BLaER1 treated with 17β-estradiol and CSF1 and Interleukin-3, amounts not matched to agents 10 nM and 100 nM (cell line): Measurements from ENCODE around the gene ANKRD23.

Source experiments
- H3K27ac ChIP-seq, 11 experiments: shearing (Covaris generic); formaldehyde crosslinking; 2 replicates each; pipeline ENCODE4 v1.8.1; 2022
- H3K27me3 ChIP-seq, 11 experiments: shearing (Covaris generic); formaldehyde crosslinking; 2 replicates each; pipeline ENCODE4 v1.8.1; 2022
- H3K36me3 ChIP-seq, 11 experiments: shearing (Covaris generic); formaldehyde crosslinking; 2 replicates each; pipeline ENCODE4 v1.8.1; 2022
- H3K4me1 ChIP-seq, 10 experiments: shearing (Covaris generic); formaldehyde crosslinking; 2 replicates each; pipeline ENCODE4 v1.8.1; 2022
- H3K4me2 ChIP-seq, 11 experiments: shearing (Covaris generic); formaldehyde crosslinking; 2 replicates each; pipeline ENCODE4 v1.8.1; 2022
- H3K4me3 ChIP-seq, 10 experiments: shearing (Covaris generic); formaldehyde crosslinking; 2 replicates each; pipeline ENCODE4 v1.8.1; 2022
- H3K9ac ChIP-seq, 11 experiments: shearing (Covaris generic); formaldehyde crosslinking; 2 replicates each; pipeline ENCODE4 v1.8.1; 2022
- H3K9me3 ChIP-seq, 11 experiments: shearing (Covaris generic); formaldehyde crosslinking; replicated peaks in 1 of 11; 2 replicates each; pipeline ENCODE4 v1.8.1; 2022
- H4K20me1 ChIP-seq, 11 experiments: shearing (Covaris generic); formaldehyde crosslinking; 2 replicates each; pipeline ENCODE4 v1.8.1; 2022
- Cebpa-rat ChIP-seq, 11 experiments: shearing (Covaris generic); IDR thresholded peaks; 2 replicates each; pipeline ENCODE4 v1.8.1; 2022

Gene ANKRD23

DNA sequence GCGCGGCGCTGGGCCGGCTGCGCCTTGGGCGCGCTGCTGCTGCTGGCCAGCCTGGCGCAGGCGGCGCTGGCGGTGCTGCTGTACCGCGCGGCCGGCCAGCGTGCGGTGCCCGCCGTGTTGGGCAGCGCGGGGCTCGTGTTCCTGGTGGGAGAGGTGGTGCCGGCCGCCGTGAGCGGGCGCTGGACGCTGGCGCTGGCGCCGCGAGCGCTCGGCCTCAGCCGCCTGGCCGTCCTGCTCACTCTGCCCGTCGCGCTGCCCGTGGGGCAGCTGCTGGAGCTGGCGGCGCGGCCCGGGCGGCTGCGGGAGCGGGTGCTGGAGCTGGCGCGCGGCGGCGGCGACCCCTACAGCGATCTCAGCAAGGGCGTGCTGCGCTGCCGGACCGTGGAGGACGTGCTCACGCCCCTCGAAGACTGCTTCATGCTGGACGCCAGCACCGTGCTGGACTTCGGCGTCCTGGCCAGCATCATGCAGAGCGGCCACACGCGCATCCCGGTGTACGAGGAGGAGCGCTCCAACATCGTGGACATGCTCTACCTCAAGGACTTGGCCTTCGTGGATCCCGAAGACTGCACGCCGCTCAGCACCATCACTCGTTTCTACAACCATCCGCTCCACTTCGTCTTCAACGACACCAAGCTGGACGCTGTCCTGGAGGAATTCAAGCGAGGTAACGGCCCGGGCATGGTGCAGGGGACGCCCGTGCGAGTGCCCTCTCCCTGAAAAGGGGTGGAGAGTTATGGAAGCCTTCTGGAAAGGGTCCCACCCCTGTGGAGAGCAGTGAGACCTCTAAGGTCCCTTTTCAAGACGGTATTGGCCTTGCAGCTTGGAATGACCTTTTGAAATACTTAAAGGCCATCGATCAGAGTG, 26.8 kb downstream of the ANKRD23 start:
- Histone ChIP-seq H3K4me3 (peak overlapping the region; percentile 72 to 86 (median 80)), H3K4me2 (peak overlapping the region; percentile 97 to 100 (median 100)), H3K27me3 (peaks cover 0 to 4% (median 0%) of the 10 kb centered on the region in 11 experiments; a peak in 3 of 22 replicates), H3K9ac (peak overlapping the region; percentile 76 to 85 (median 82)), H3K36me3 (peaks cover 0 to 23% (median 9%) of the 10 kb centered on the region in 11 experiments; a peak in 5 of 22 replicates), H3K4me1 (peaks cover 24 to 64% (median 56%) of the 10 kb centered on the region in 10 experiments), H3K9me3 (no peaks in the 10 kb centered on the region), H4K20me1 (peaks cover 46 to 56% (median 51%) of the 10 kb centered on the region in 11 experiments; a peak in 20 of 22 replicates), H3K27ac (peak overlapping the region in 9 of 11 experiments; percentile 65 to 83 (median 74); a peak in 18 of 22 replicates)
- no peak for TF ChIP-seq Cebpa-rat (IDR thresholded peaks at IDR 0.05)

DNA sequence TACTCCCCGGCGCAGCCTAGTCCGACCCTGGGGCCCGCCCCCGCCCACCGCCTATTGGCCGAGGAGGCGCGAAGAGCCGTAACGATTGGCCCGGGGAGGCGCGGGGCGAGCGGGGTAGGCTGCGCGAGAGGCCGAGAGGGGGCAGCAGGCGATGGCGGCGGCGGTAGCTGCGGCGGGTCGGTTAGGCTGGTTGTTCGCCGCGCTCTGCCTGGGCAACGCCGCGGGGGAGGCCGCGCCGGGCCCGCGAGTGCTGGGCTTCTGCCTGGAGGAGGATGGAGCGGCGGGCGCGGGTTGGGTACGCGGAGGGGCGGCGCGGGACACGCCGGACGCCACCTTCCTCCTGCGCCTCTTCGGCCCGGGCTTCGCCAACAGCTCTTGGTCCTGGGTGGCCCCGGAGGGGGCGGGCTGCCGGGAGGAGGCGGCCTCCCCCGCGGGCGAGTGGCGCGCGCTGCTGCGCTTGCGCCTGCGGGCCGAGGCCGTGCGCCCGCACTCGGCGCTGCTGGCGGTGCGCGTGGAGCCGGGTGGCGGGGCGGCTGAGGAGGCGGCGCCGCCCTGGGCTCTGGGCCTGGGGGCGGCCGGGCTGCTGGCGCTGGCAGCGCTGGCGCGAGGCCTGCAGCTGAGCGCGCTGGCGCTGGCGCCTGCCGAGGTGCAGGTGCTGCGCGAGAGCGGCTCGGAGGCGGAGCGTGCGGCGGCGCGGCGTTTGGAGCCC, 27.5 kb downstream of the ANKRD23 start, which contains the start of gene CNNM3:
TSS of gene CNNM3 (plus strand) at position 142 of the 709 bp plus-strand sequence. CDS start at position 152, 10 bp downstream.
- Histone ChIP-seq H3K9ac (peak within 1 kb of the TSS; percentile 76 to 85 (median 82)), H4K20me1 (peaks cover 44 to 49% (median 46%) of the 10 kb centered on the region in 11 experiments; a peak in 20 of 22 replicates), H3K4me2 (peak within 1 kb of the TSS; percentile 97 to 100 (median 100)), H3K27me3 (peaks cover 0 to 4% (median 0%) of the 10 kb centered on the region in 11 experiments; a peak in 3 of 22 replicates), H3K36me3 (peaks cover 0 to 20% (median 11%) of the 10 kb centered on the region in 11 experiments; a peak in 6 of 22 replicates), H3K27ac (peak within 1 kb of the TSS; percentile 52 to 83 (median 70); a peak in 21 of 22 replicates), H3K9me3 (no peaks in the 10 kb centered on the region), H3K4me3 (peak within 1 kb of the TSS; percentile 72 to 86 (median 80)), H3K4me1 (peaks cover 24 to 67% (median 60%) of the 10 kb centered on the region in 10 experiments)
- no peak for TF ChIP-seq Cebpa-rat (IDR thresholded peaks at IDR 0.05)

DNA sequence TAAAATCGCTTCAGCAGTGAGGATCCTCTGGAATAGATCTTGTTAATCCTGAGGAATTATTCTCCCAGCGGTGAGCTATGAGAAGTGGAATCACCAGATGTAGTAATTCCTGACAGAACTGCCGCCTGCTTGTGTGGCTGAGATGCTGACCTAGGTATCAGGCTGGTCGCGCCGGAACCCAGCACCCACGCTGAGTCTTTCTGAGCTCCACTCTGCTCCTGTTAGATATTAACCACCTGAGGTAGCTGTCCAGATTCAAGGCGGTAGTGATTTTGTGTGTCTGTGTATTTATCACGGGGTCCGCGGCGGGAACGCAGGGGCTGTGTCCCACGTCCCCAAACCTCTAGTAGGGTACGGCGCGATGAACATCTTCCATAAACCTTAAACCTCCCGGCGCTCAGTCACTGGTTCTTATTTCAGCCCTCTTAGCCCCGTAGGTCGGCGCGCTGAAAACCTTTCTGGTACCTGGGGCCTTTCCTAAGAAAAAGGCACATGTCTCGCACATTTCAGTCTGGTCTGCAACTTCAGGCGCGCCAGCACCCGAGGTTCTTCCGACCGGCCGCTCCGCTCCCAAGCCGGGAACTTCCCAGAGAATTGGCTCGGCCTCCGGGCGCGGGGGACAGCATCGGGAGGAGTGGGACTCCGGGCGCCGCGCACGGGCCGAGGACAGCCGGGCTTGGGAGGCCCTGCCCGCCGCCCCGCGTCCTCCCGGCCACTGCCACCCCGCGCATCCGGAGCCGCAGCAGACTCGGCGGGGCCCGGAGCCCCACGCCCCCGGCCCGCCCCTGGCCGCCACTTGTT, 28.3 kb downstream of the ANKRD23 start:
- Histone ChIP-seq H3K27me3 (peaks cover 0 to 4% (median 0%) of the 10 kb centered on the region in 11 experiments; a peak in 3 of 22 replicates), H3K27ac (peak overlapping the region in 8 of 11 experiments; percentile 9 to 79 (median 52); a peak in 13 of 22 replicates), H4K20me1 (peaks cover 36 to 46% (median 39%) of the 10 kb centered on the region in 11 experiments; a peak in 20 of 22 replicates), H3K9me3 (no peaks in the 10 kb centered on the region), H3K4me3 (peak overlapping the region; percentile 72 to 86 (median 80)), H3K4me2 (peak overlapping the region; percentile 88 to 100 (median 94)), H3K36me3 (peaks cover 0 to 20% (median 9%) of the 10 kb centered on the region in 11 experiments; a peak in 11 of 22 replicates), H3K4me1 (peaks cover 24 to 63% (median 57%) of the 10 kb centered on the region in 10 experiments), H3K9ac (peak overlapping the region; percentile 68 to 85 (median 82))
- no peak for TF ChIP-seq Cebpa-rat (IDR thresholded peaks at IDR 0.05)

DNA sequence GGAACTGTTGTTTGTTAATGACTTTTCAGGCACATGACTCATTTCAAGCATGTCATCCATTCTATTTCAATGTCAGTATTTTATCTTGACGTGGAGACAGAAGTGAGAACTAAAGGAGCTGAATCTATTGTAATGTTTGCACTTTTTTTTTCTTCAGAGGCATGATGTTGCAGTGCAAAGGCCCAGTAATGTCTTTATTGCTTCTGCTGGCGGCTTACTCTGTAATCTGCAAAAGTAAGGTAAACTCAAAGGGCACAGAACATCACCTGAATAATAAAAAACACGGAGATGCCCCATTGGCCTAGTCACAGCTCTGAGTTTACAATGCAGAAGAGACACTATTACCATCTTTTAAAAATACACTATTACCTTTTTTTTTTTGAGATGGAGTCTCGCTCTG, 30.2 kb downstream of the ANKRD23 start:
- peaks cover 17 to 44% (median 38%) of the 10 kb centered on the region in 10 experiments for H3K4me1 ChIP-seq
- H3K27me3 ChIP-seq: peaks cover 0 to 4% (median 0%) of the 10 kb centered on the region in 11 experiments; a peak in 3 of 22 replicates
- H3K27ac ChIP-seq: no peak overlapping the region
- no peaks in the 10 kb centered on the region for H3K9me3 ChIP-seq
- H3K4me3 ChIP-seq: no peak overlapping the region
- peaks cover 18 to 35% (median 20%) of the 10 kb centered on the region in 11 experiments; a peak in 19 of 22 replicates for H4K20me1 ChIP-seq
- H3K4me2 ChIP-seq: no peak overlapping the region
- peaks cover 0 to 37% (median 20%) of the 10 kb centered on the region in 11 experiments; a peak in 20 of 22 replicates for H3K36me3 ChIP-seq
- TF ChIP-seq Cebpa-rat (IDR thresholded peaks at IDR 0.05): no peak
- no peak overlapping the region for H3K9ac ChIP-seq

DNA sequence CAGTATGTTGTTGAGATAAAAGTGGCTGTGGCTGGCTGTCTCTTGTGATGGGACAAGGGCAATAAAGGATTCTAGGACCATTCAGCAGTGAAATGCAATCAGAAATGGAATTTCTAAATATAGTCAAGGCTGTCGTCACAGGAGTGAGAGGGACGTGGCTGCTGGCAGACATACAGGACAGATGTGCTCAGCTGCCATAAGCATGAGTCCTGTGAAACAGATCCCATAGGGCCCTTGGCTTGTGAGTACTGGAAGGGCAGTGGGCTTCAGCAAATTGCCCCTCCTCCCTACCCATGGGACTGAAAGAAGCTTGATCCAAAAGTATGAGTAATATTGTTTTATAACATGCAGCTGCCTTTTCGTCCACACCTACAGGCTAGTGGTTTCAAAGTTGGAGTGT, 31.9 kb downstream of the ANKRD23 start:
- no peak for TF ChIP-seq Cebpa-rat (IDR thresholded peaks at IDR 0.05)
- peaks cover under 1 to 22% (median 3%) of the 10 kb centered on the region in 11 experiments; a peak in 17 of 22 replicates for H4K20me1 ChIP-seq
- no peak overlapping the region for H3K27ac ChIP-seq
- no peak overlapping the region for H3K4me3 ChIP-seq
- no peak overlapping the region for H3K9ac ChIP-seq
- H3K36me3 ChIP-seq: peaks cover 0 to 41% (median 24%) of the 10 kb centered on the region in 11 experiments; a peak in 20 of 22 replicates
- no peaks in the 10 kb centered on the region for H3K27me3 ChIP-seq
- peak overlapping the region in 6 of 11 experiments; percentile 2 to 53 (median 22); a peak in 9 of 22 replicates for H3K4me2 ChIP-seq
- H3K4me1 ChIP-seq: peaks cover under 1 to 28% (median 22%) of the 10 kb centered on the region in 10 experiments; a peak in 17 of 20 replicates
- no peaks in the 10 kb centered on the region for H3K9me3 ChIP-seq

DNA sequence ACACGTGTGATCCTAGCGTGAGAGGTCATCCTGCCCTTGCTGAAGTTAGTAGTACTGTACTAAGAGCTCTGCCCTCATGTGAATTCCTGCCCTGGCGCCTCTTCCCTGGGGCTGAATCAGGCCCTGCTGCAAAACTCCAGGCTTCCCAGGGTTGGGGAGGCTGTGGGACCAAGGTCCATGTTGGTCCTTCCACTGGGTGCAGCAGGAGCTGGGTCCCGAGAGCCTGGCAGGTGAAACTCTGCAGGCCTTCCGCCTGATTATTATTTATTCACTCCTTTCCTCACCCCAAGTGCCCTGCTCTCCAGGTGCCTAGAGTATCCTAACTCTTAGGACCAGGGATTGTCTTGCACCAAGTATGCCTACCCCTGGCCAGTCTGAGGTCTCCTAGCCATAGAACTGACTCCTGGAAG, 33.0 kb downstream of the ANKRD23 start:
- peaks cover 5 to 36% (median 29%) of the 10 kb centered on the region in 10 experiments; a peak in 17 of 20 replicates for H3K4me1 ChIP-seq
- H3K4me2 ChIP-seq: no peak overlapping the region
- no peak for TF ChIP-seq Cebpa-rat (IDR thresholded peaks at IDR 0.05)
- H3K27ac ChIP-seq: no peak overlapping the region
- no peak overlapping the region for H3K4me3 ChIP-seq
- peaks cover 0 to 41% (median 24%) of the 10 kb centered on the region in 11 experiments; a peak in 20 of 22 replicates for H3K36me3 ChIP-seq
- no peak overlapping the region for H3K9ac ChIP-seq
- H4K20me1 ChIP-seq: peaks cover 0 to 19% (median 0%) of the 10 kb centered on the region in 11 experiments; a peak in 1 of 22 replicates
- H3K27me3 ChIP-seq: no peaks in the 10 kb centered on the region
- H3K9me3 ChIP-seq: no peaks in the 10 kb centered on the region

DNA sequence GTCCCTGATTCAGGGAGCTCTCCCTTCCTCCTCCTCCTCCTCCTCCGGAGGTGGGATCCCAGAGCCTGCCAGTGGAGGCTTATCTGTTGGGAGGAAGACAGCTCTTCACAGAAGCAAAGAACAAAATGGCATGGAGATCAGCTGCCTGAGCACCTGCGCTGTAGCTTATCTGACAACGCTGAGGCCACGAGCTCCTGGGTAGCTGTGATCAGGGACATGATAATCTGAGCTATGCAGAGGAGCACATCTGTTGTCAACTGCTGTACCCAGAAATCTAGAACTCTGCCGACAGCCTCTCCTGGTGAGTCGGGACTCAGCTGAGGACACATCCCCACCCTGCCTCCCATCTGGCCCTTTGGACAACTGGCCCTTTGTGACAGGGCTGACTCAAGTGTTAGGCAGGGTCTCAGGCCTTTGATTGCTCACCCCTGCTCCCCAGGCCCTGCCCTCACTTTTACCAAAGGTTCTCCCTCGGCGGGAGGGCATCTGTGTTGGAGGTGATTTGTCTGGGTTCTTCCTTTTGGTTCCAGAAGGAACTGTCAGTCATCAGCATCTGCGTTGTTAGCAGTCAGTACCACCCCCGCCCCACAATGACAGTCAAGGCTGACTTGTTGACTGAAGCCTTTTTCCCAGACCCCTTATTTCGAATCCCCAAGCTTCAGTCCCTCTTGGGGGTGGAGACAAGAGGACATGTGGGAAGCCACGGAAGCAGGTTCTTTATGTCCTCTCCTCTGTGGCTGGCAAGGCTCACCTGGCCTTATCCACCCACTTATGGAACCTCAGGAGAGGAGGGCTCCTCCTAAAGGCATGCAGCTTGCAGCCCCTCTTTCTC, 33.7 kb downstream of the ANKRD23 start:
- H3K4me1 ChIP-seq: peaks cover 3 to 32% (median 26%) of the 10 kb centered on the region in 10 experiments; a peak in 17 of 20 replicates
- no peaks in the 10 kb centered on the region; a peak in 1 of 22 replicates for H3K9me3 ChIP-seq
- peaks cover 0 to 41% (median 24%) of the 10 kb centered on the region in 11 experiments; a peak in 20 of 22 replicates for H3K36me3 ChIP-seq
- no peak overlapping the region for H3K27ac ChIP-seq
- no peak overlapping the region for H3K4me3 ChIP-seq
- TF ChIP-seq Cebpa-rat (IDR thresholded peaks at IDR 0.05): no peak
- H3K27me3 ChIP-seq: no peaks in the 10 kb centered on the region
- peaks cover 0 to 19% (median 0%) of the 10 kb centered on the region in 11 experiments; a peak in 1 of 22 replicates for H4K20me1 ChIP-seq
- H3K4me2 ChIP-seq: no peak overlapping the region
- no peak overlapping the region for H3K9ac ChIP-seq
